ENCODE measurements around the gene ADORA1.

ADORA1 gene

DNA sequence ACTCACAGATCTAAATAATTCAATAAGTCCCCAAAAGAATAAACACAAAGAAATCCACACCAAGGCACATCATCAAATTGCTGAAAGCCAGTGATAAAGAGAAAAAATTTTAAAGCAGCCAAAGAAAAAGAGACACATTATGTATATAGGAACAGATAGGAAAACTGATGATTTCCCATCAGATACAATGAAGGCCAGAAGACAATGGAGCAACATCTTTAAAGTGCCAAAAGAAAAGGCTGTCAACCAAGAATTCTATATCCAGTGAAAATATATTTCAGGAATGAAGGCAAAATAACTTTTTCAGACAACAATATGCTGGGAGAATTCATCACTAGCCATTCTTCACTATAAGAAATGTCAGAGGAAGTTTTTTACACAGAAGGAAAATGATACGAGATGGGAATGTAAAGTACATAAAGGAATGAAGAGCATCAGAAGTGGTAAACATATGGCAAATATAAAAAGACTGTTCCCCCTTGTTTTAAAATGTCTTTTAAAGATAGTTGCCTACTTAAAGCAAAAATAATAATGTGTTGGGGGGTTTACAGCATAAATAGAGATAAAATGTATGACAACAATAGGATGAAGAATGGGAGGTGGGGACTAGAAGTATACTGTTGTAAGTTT is 32.4 kb upstream of the ADORA1 start:
- no peak for DNase-seq

GRCh38 chr1:203096566-203096965 is 31.0 kb upstream of the ADORA1 start:
- DNase-seq = no peak

DNA sequence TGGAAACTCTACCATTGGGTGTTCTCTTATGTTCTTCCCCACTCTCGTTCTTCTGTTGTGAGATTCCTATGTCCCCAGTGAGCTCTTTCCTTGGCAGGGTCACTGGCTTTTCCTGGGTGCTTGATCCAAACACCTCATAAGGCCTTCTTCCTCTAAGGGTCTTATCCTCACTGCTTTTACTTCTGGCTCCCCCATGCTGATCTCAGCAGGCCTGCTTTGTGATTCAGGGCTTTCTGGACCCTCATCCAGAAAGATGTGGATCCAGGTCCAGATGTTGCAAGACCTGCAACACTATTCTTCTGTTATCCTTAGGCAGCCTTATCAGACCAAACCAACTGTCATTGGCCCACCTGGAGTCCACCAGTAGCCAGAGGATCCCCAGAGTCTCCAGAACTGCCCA is 30.5 kb upstream of the ADORA1 start:
- DNase-seq = no peak

- no peak for DNase-seq
These were observed 29.1 kb upstream of the ADORA1 start for GRCh38 chr1:203098445-203098844.

DNA sequence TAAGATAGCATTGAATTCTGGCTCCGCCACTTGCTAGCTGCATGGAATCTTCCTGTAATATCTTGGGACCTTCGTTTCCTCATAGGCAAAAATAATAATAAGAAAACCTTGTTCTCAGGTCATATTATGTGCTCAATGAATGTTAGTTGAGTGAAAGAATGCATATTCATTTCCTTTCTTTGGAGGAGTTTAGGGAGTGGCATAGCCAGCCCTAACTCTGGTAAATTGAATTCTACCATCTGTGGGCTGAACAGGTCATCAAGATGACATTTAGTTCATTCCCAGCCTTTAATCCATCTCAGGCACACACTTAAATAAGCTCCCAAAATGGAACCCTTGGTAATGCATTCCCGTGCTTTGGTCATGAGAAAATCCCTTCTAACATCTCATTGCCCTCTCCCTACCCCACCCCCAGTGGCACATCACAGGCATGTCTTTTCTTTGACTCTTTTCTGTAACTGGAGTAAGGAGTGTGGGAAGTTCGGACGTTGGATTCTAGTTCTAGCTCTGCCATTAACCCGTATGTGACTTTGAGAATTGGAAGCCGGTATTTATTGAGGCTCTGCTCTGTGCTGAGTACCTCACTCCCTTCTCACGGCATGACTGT is 28.5 kb upstream of the ADORA1 start:
- DNase-seq = no peak

DNA sequence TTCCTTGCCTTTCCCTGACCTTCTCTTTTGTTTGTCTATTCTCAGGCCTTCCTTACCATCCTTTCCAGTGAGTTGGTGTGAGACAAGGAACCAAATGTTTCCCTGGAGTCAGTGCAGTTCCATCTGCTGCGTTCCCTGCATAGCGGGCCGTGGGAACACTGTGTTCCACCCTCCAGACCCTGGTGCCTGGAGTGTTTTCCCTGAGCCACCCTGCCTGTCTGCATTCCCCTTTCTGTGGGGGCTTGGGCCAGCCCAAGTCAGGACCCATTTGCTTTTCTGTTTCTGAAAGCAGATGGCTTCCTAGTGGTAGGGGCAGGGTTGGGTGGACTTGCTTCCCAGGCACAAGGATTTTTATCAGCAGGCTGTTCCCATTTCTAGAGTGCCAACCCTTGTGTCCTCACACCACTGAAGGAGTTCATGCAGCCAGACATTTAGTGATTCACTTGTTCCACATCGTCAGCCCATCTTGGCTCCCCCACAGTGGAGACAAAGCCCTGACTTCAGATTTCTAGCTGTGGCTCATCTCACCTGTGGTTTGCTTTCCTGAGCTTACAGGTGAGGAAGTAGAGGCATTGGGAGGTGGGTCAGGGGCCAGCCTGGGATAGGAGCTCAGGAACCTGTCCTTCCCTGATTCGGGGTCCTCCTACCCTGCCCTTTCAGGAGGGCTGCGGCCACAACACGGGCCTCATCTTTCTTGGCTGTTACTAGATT is 27.6 kb upstream of the ADORA1 start:
- DNase-seq = no peak

GRCh38 chr1:203100516-203100869 is 27.0 kb upstream of the ADORA1 start:
- no peak for DNase-seq

DNA sequence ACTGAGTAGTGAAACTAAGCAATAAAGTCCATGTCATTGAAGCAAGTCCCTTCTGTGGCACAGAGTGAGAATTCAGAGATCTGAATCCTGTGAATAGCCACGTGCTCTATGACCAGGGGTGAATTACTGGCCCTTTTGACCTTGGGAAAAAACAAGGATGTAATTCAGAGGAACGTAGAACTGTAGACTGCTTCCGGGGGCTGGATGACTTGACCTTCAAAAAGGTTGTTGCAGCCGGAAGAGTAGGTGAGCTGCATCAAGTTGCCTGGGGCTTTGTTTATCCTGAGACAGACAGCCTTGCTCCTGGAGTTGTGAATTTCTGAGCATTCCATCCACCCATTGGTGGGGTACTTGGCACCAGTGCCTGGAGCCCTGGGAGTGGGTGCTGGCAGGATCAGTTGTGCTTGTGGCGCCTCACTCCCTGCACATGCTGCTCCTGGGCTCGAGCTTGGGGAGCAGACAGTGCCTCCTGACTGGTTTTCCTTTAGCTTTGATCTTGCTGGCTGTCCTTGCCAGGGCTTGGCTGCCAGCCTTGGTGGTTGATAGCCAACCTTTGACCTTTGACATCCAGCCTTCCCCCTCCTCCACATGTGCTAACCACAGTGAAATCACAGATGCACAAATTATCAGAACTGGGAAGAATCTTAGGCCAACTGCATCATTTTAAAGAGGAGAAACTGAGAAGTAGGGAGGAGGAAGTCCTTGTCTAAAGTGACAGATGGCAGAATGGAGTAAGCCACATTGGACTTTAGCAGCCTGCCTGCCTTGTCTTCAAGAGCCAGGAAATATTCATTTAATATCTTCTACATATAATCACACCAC is 25.5 kb upstream of the ADORA1 start:
- DNase-seq = no peak

DNA sequence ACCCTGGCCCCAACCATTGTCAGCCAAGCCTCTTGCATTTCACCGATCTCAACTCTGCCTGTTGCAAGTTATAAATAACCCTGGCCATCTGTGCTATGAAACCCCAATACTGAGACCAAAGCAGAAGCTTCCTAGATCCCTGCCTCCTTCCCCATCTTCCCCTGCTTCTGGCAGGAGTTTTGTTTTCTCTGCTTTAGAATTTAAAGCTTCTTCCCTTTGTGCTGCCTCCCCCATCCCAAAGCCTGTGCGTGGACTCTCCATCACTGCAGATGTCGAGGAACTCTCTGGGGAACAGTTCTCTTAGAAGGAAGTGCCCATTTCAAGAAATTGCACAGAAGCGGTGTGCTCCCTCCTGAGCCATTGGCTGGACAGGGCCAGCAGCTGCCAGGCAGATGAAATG is 24.3 kb upstream of the ADORA1 start:
- no peak for DNase-seq

DNA sequence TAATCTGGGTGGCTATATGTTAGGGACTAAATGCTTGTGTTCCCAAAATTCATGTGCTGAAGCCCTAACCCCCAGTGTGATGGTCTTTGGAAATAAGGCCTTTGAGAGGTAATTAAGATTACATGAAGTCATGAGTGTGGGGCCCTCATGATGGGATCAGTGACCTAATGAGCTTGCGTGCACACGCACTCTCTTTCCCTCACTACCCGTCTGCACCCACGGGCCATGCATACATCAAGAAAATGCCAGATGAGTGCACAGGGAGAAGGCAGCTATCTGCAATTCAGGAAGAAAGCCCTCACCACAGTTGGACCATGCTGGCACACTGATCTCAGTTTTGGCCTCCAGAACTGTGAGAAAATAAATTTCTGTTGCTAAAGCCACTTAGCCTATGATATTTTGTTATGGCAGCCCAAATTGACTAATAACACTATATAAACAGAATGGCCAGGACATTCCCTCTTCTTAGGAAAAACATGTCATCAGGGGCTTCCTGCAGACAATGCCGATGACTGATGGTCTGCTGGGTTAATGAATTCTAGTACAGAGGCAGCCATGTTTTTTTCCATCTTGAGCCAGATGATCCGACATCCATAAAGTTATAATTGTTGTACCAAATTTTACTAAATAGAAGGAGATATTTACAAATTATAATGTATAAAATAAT is 23.6 kb upstream of the ADORA1 start:
- DNase-seq = no peak

DNA sequence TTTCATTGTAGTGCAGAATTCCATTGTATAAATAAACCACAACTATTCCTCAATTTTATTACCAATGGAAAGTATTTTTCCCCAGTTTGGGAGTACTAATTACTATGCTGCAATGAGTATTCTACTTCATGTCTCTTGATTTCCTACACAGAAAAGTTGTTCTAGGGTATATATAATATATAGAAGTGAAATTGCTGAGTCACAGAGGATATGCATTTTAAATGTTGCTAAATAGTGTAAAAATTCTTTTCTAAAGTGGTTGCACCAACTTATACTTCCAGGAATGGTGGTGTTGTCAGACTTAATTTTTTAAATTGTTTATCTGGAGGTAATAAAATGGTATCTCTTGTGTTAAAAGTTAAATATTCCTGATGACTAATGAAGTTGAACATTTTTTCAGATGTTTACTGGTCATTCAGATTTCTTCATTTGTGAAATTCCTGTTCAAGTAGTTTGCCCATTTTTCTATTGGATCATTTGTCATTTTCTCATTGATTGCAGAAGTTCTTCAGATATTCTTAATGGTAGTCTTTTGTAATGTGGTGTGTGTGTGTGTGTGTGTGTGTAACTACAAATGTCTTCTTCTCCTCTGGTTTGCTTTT is 22.6 kb upstream of the ADORA1 start:
- no peak for DNase-seq

GRCh38 chr1:203112475-203112874 is 15.1 kb upstream of the ADORA1 start:
- DNase-seq = no peak

- DNase-seq = no peak
These were observed 14.2 kb upstream of the ADORA1 start for GRCh38 chr1:203113308-203113707.

GRCh38 chr1:203114202-203114601 is 13.3 kb upstream of the ADORA1 start:
- DNase-seq = no peak

- DNase-seq = no peak
These were observed 11.3 kb upstream of the ADORA1 start for GRCh38 chr1:203116091-203116820.

DNA sequence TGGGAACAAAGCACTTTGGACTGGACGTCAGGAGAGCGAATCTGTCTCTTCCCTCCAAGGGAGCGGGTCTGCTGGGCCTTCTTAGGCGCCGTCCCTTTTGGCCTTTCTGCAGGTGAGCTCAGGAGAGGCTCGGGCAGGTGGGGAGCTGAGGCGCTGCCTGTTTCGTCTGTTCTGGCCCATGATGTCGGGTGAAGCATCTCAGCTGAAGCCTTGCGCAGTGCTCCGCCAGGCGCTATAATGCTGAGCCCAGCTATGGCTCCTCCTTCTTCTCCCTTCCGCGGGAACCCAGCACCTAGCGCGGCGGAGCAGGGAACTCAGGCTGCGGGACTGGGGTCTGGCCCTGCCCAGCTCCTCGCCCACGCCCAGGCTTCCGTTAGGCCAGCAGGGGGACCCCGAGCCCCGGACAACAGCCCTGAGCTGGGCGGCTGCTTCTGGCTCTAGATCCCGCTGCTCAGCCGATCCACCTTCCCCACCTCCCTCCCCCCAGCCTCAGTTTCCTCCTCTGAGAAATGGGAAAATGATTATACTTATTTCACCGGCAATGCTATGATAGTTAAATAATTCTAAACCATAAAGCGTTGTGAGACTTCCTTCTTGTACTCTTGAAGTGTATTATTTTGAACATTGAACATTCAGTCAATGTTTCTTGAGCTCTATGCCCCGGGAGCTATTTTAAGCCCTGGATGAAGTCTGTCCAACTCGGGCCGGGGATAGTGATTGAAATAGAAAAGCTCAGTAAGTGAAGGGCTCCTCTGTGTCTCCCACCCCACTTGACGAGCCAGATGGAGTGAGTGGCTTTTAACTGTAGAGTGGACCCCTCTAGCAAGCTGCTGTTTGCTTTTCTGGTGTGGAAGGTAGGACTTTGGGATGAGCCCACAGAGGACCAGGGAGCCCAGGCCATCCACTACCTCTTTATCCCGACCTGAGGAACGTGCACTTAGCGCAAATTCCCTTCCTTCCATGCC is 9.6 kb upstream of the ADORA1 start:
- DNase-seq = no peak

DNA sequence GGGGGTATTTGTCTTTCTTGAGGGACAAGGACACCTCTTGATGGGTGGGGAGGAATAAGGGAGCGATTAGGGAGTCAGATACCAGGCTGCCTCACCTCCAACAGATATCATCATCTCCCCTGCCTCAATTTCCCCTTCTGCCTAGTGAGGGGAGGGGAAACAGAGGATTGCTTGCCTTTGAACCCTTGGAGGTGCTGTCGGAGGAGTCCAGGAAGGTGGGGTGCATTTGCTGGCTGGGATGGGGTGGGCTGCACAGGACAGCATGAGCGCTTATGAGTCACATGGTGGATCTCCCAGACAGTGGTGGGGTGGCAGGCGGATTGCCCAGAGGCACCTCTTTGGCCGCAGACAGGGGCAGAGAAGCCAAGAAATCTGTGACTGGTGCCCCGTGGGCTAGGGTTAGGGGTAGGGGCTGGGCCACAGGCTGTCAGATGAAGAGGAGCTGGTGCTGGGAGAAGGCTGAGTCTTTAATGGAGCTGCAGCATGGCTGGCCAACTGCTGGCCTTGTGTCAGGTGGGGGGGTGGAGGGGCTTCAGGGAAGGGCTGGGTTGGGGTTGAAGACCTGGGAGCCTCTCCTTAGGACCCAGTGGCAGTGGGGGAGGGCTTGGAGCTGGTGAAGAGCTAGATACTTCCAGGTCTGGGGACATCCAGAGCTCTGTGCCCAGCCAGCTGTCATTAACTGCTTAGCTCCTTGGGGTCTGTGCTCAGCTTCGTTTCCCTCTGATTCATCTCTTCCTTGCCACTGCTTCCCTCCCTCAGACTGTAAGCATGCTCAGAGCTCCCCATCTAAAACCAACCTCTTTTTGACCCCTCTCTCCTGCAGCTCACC is 7.0 kb upstream of the ADORA1 start:
- no peak for DNase-seq

- no peak for DNase-seq
These were observed 6.1 kb upstream of the ADORA1 start for GRCh38 chr1:203121186-203122015.

- DNase-seq = no peak
These were observed 5.4 kb upstream of the ADORA1 start for GRCh38 chr1:203122159-203122558.
